Gastroesophageal sphincter (tissue), 3 donors: ENCODE measurements around the gene UNC13C.

Experiments used
- EP300 ChIP-seq: sonication (generic); formaldehyde crosslinking; IDR thresholded peaks from one replicate; pipeline ENCODE4 v1.6.1; 2017; ENCODE audit warnings: antibody characterized with exemption, mild to moderate bottlenecking
- POLR2A ChIP-seq, 2 donors: fragments of 450-650 bp; IDR thresholded peaks; one replicate each; pipeline ENCODE4 v1.6.1; 2017; ENCODE audit warnings: antibody characterized with exemption in 2 of 2, mild to moderate bottlenecking in 2 of 2, moderate library complexity in 1 of 2
- POLR2AphosphoS5 ChIP-seq: sonication (generic); formaldehyde crosslinking; IDR thresholded peaks from one replicate; pipeline ENCODE4 v1.6.1; 2017; ENCODE audit warnings: antibody characterized with exemption
- TF ChIP-seq, protein P1 (sequence below), 4 experiments: fragments of 200-600 bp in 2 of 4; fragments of 450-650 bp in 2 of 4; sonication (generic) in 1 of 4; IDR thresholded peaks; one replicate each; pipeline ENCODE4 v1.5.1; 2017 to 2019; ENCODE audit warnings: antibody characterized with exemption in 4 of 4, mild to moderate bottlenecking in 2 of 4, moderate library complexity in 2 of 4

DNA sequence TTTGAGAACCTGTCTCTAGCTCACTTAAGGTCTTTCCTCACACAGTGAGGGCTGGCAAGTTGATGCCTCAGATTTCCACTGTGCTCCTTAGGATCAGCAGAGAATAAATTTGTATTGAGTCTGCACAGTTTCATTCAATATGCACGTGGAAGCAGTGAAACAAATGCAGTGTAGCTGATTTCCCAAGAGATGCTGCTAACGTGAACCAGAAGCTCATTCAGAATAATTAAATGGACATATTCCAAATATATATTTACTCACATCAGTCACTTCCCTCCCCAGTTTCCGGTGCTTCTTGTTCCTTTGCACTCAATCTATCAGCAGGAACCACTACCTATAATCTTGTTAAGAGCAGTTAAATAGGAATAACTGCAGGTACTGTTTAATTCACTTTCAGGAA is 86.1 kb downstream of the UNC13C start:
- TF ChIP-seq POLR2A (IDR thresholded peaks at IDR 0.05) = no peak
- TF ChIP-seq, protein P1, sequence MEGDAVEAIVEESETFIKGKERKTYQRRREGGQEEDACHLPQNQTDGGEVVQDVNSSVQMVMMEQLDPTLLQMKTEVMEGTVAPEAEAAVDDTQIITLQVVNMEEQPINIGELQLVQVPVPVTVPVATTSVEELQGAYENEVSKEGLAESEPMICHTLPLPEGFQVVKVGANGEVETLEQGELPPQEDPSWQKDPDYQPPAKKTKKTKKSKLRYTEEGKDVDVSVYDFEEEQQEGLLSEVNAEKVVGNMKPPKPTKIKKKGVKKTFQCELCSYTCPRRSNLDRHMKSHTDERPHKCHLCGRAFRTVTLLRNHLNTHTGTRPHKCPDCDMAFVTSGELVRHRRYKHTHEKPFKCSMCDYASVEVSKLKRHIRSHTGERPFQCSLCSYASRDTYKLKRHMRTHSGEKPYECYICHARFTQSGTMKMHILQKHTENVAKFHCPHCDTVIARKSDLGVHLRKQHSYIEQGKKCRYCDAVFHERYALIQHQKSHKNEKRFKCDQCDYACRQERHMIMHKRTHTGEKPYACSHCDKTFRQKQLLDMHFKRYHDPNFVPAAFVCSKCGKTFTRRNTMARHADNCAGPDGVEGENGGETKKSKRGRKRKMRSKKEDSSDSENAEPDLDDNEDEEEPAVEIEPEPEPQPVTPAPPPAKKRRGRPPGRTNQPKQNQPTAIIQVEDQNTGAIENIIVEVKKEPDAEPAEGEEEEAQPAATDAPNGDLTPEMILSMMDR (IDR thresholded peaks at IDR 0.05) = no peak
- TF ChIP-seq POLR2AphosphoS5 = no peak
- no peak for TF ChIP-seq EP300
